ENCODE results near the gene ZNF185.

- TF ChIP-seq JUND (IDR thresholded peaks at IDR 0.05; ENCODE audit: borderline replicate concordance, low read depth, low read length) = no peak
- no peak for TF ChIP-seq JUND (tag; IDR thresholded peaks at IDR 0.05; ENCODE audit: borderline replicate concordance, low read depth, low read length)
- no peak for TF ChIP-seq GATAD2A (IDR thresholded peaks at IDR 0.05)
- no peak for TF ChIP-seq YY1 (IDR thresholded peaks at IDR 0.05; ENCODE audit: borderline replicate concordance in 1 of 3, control insufficient read depth in 1 of 3, extremely low read depth in 1 of 3, insufficient read depth in 3 of 3, insufficient read length in 1 of 3, insufficient replicate concordance in 2 of 3, low read depth in 1 of 3, low read length in 2 of 3)
- no peak for TF ChIP-seq POLR2A (conservative IDR thresholded peaks at IDR 0.05)
- TF ChIP-seq MYNN (IDR thresholded peaks at IDR 0.05) = no peak
- TF ChIP-seq MYNN (CRISPR knock-in tag; IDR thresholded peaks at IDR 0.05) = no peak
- no peak for TF ChIP-seq NR2F6 (CRISPR knock-in tag; IDR thresholded peaks at IDR 0.05)
Measured at GRCh38 chrX:152869972-152870371, 27.9 kb upstream of the ZNF185 start.
